CMK (cell line): ENCODE measurements around the gene CRB2.

Source experiments
- DNase-seq: peaks from one replicate; pipeline ENCODE4 v3.0.0-alpha.2; 2010; ENCODE audit warnings: low read depth

The CRB2 gene

DNA sequence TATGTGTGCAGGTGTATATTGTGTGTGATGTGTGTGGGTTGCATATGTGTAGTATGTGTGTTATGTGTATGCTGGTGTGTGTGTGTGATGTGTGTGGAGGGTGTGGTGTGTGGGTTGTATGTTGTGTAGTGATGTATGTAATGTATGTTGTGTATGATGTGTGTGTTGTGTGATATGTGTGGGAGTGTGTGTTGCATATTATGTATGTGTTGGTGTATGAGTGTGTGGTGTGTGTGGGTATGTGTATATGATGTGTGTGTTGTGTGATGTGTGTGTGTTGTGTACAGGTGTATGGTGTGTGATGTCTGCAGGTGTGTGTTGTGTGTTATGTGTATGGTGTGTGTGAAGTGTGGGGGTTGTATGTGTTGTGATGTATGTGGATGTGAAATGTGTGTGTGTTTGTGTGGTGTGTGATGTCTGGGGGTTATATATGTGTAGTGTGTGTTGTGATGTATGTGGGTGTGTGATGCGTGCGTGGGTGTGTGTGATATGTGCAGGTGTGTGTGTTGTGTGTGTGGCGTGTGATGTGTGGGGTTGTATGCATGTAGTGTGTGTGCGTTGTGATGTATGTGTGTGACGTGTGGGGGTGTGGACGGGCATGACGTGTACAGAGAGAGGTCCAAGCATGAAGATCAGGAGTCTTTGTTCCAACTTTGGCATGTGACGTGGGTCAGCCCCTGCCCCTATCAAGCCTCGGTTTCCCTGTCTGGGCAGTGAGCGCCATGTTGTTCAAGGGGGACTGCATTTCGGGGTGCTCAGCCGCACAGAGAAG, 8.5 kb upstream of the CRB2 start:
- DNase-seq, result no peak

DNA sequence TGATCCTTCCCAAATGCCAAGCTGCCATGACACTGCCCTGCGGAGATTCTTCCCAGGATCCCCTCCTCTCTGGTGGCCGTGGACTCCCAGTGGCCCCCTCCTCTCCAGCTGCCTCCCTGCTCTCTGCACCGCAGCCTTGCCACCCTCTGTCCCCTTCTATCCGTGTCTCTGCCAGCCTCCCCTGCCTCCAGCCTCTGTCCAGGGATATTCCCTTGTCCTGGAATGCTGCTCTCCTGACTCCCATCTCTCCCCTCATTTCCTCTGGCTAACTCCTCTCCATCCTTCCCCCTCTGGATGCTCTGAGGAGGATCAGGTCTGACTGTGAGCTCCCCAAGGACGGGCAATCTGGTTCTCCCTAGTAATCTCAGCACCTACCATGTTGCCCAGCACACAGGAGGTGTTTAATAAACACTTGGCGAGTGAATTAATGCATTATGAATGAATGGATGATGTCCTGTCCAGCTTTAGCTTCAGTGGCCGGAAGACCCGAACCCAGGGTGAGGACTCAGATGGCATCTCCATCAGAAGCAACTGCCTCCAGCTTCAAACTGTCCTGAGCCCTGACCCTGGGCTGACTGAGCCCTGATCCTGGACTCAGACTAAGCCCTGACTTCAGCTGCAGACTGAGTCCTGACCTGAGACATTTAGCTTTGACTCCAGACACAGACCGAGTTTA, 7.5 kb upstream of the CRB2 start:
- DNase-seq, result no peak

DNA sequence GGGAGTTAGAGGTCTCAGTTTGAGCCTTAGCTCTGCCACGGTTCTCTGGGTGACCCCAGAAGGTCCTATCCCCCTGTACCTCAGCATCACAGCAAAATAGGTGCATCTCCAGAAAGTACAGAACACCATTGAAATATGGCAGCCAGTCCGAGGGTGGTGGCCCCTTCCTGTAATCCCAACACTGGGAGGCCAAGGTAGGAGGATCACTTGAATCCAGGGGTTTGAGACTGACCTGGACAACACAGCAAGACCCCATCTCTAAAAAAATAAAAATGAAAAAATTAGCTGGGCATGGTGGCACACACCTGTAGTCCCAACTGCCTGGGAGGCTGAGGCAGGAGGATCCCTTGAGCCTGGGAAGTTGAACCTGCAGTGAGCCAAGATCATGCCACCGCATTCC, 7.0 kb upstream of the CRB2 start:
- no peak for DNase-seq

DNA sequence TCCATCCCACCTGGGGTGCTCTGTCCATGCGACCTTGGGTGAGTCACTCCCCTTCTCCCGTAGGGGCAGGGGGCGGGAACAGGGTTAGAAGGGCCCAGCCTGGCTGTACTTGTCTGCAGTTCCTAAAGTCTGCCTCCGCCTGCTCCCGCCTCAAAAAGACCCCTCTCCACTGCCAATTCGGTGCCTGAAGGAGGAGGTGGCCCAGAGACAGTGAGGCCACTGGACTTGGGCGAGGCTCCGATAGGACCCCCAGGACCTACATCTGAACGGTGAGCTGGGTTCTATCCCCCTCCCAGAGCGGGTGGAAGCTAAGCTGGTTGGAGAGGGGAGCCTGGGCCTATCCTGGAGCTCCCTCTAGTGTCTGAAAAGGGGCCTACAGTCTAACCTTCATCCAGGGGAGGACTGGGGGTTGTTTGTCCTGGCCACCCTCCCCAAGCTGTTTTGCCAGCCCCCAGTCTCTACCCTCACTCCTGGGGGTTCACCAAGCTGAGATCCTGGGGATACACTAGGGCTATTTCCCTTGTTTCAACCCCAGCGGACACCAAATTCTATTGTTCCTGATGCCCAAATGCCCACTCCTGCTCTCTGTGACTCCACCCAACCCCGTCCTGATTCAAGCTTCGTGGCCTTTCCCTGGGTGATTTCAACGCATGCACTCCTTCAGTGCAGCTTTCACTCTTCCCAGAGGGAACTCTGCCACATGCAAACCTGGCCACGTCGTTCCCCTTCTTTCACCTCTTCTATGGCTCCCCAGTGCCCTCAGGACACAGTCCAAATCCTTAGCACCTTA, 6.1 kb upstream of the CRB2 start:
- no peak for DNase-seq

DNA sequence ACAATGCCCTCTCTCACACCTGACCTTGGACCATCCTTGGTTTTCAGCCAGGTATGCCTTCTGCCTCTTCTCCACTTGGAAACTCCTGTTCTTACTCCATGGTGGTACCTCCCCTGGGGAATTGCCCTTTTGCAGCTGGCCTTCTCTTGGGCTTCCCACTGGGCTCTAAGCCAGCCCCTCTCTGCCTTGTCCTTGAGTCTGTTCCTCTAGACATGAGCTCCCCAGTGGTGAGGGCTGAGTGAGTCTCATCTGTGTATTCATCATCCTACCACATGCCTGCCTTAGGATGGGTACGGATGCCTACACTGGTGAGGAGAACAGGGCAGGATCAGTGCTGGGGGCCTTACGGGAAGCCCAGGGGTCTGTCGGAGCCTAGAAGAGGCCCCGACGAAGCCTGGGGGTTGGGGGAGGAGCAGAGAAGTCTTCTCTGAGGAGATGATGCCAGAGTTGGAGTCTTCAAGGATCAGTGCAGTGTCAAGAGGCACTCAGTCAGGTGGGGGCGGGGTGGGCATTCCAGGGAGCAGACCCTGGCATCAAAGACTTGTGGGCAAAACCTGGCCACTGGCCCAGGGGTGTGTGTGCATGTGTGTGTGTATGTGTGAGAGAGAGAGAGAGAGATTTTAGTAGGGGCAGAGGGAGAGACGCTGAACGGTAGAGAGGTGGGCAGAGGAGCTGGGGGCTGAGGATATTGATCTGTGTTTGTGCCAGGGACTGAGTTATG, 5.2 kb upstream of the CRB2 start:
- DNase-seq, result no peak

DNA sequence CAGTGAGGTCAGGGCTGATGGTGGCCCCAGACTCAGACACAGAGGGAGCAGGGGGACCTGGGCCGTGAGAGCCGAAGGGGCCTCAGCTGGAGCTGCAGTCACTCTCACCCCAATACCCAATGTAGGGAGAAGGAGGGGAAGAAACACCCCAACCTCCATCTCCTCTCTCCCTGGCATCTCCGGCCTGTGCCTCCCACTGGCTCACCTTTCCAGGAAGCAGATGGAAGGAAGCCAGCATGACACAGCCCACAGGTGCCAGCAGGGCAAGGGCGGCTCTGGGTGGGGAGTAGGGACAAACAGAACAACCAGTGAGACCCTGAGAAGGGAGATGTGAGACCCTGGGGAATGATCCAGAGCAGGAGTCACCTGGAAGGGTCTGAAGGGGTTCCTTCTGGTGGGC, 3.0 kb upstream of the CRB2 start:
- no peak for DNase-seq

DNA sequence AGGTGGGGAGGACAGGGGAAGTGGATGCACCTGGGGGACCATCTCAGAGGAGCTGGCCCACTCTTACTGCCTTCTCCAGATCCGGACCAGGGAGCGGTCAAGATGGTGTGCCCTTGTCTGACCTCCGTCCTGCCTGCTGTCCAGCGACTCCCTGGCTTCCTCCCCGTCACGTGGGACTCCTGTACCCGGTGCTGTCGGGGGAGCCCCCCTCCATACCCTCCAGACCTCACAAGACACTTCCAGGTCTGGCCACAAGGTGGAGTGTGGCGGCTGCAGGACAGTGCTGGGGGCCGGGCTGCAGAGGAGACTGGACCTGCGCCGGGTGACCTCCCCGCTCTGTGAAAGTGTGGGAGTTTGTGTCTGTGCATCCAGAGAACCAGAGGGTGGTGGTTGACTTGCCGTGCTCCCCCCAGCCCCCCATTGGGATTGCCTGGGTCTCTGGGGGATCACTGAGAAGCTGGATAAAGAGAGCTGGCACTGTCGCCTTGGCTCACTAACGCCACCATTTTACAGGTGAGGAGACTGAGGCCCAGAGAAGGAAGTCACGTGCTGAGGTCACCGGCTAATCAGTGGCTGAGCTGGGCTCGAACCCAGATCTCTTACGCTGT, 1.9 kb upstream of the CRB2 start:
- peak; percentile 63 for DNase-seq

DNA sequence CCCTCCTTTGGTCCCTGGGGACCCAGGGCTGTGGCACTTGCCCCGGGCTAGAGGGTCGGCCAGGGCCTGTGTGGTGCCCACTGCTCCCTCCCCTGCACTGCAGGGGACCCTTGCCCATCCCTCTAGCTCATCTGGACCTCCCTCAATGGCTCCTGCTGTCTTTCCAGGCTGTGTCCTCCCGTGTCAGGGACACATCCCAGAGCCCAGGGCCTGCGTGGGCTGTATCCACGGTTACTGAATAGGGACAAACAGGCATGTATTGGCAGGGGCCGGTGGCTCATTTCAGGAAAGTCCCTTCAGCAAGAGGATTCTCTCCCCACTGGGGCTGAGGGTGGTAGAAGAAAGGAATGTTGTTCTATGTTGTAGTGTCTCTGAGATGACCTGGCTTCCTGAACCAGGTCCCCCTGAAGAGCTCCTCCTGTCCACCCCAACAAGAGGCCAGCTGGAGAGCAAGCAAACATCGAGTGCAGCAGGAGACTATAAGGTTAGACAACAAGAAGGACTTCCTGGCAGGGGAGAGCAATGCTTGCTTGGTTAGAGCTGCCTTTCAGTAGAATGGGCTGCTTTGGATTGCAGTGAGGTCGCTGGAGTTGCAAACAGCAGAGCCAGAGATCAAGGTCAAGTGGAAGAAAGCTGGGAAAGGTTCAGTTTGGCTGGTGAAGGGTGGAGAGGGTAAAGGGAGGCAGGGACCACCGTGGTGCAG, 1.0 kb upstream of the CRB2 start:
- no peak for DNase-seq

DNA sequence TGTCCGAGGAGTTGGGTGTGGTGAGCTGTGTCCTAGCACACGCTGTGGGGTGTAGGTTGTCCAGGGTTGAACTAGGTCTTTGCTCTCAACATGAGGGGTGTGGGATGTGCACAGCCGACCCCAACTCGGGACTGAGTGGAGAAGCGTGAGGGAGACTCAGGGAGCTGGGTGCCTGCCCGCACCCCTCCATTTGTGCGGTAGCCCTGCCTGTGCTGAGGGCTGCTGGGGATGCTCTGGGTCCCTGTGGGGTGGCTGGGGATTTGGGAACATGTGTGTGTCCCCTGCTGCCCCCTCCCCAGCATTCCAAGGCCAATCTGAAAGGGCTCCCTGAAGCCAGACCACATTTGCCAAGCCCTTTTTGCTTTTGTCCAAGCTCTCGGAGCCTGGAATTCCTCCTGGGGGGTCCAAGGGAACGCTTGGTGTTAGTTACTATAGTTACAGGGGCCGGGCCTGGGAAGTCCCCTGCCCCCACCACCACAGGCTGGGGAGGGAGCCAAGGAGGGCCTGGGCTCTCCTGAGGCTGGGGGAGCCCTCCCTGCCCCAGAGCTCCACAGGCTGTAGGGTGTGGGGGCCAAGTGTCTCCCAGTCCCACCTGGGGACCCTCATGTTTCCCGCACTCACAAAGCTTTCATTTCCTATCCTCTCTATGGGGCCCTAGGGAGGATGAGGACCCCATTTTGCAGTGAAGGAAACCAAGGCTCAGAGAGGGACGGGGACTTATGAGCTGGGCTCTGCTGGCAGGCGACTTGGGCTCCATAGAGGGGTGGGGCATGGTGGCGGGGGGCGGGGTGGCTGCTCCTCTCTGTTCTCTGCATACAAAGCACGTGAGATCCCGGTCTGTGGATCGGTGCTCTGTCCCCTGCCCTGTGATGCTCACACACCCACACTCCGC, 1.1 kb downstream of the CRB2 start:
- DNase-seq, result no peak

DNA sequence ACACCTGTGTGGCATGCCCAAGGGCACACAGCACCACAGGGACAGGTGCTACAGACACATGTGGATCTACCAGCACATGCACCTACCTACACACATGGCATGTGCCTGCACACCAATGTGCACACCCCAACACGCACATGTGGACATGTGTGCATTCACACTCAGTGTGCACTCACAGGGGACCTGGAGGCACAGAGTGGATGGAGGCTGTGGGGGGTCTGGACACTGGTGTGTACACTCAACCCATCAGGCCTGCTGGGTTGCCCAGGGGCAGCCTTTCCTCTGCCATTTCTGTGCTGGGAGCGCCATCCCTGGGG, 1.7 kb downstream of the CRB2 start:
- DNase-seq, result no peak

DNA sequence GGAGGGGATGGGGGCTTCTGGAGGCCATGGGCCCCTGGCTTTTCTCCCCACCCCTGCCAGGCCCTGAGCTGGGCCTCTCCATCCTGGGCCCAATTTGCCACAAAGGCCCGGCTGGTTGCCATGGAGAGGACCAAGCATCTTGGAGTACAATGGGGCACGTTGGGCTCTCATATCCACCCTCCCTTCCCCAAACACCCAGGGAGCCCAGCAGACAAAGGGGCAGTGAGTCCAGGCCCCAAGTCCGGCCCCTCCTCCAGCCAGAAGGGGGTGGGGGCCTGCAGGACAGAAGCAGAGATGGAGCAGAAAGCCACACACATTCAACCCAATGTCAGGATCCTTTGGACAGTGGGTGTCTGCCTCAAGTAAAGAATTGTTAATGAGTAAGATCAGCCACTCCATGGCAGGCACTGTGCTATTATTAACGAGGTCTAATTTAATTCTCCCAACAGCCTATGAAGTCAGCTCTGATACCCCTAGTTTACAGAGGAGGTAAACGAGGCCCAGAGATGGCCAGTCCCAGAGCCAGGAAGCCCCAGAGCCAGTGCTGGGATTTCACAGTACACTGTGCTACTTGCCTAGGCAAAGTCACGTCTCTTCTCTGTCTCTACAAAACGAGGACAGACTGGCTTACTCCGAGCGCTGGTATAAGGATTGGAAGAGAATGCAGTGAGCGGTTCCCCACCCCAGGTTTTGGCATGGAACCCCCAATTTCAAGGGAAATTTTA, 2.3 kb downstream of the CRB2 start:
- DNase-seq, result no peak

DNA sequence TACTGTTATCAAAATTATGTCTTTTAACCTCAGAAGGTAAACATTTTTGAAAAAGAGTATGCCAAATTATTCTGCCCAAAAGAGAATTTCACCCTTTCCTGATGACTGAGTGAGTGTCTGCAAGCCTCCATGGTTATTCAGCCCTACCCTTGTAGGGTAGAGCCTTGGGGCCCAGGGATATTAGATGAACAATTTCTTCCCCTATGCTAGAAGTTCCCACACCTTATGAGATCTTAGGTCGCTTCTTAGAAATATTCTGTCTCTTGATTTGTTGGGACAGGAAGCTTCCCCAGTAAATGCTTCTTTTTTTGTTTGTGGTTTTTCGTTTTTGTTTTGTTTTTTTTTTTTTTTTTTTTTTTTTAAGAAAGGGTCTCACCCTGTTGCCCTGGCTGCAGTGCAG, 3.1 kb downstream of the CRB2 start:
- no peak for DNase-seq

DNA sequence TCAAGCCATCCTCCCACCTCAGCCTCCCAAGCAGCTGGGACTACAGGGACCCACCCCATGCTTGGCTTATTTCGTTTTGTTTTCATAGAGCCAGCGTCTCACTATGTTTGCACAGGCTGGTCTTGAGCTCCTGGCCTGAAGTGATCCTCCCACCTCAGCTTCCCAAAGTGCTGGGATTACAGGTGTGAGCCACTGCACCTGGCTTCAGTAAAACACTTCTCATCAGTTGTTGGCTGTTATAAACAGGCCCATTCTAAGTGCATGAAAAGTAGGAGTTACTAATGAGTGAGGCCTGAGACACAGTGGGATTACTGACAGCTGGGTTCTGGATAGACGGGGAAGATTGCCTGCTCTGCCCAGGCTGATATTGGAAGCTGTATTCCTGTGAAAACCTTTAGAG, 3.5 kb downstream of the CRB2 start:
- no peak for DNase-seq

DNA sequence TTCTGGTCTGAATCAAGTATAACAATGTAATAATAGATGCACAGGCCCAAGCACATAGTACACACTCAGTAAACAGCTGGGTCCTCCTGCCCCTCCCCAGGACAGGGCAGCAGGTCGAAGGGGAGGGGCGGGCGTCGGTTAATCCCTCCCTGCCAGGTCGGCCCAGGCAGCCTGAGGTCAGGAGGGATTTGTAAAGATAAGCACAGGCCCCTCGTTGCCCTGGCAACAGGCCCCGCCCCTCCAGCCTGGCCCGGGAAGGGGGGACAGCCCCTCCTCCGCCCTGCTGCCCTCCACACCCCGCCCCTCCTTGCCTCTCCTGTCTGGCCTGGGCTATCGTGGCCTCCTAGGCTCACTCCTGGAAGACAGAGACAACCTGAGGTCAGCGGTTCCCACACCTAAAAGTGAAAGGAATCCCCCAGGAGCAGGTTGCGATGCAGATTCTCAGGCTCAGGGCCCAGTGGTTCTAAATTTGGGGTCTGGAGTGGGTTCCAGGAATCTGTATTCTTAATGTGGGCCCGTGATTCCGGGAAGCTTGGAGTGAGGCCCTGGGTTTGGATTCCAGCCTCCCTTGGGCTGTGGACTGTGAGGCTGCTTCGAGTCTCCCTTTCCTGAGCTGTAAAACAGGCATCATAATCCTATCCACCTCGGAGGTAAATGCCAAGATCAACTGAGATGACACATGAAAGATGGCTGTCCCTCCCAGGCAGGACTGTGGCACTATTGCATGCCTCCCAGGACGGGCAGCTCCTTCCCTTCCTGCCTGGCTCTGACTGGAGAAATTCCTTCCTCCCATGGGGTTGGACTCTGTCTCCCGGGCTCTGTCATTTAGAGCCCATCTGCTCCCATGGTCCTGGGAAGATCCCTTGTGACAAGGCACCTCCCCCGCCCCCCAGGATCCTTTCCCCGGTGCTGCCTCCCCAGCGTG, 4.4 kb downstream of the CRB2 start:
- DNase-seq, result peak; percentile 86

DNA sequence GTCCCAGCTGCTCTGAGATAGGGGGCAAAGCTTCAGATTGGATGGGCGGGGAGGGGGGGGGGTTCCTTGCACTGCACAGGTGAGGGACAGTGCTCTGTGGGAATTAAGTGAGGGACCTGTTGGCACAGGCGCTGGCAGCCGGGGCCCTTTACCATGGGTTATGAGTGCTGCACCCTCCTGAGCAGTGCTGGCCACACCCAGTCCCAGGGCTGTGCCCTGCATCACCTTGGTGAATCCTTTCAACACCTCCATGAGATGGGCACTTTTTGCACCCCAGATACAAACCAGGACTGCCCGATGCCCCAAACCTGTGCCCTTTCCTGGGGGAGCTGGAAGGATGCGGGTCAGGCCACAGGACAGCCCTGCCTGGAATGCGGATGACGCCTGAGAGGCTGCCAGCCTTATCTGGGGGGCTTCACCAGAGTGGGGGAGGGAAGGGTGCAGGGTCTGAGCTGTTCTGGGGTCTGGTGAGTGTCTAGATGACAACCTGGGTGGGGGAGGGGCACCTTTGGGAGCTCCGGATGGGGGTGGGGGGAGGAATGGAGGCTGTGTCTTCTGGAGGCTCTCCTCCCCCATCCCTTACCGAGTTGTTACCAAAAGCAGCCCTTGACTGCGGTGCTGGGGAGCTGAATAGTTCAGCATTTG, 5.2 kb downstream of the CRB2 start:
- no peak for DNase-seq

DNA sequence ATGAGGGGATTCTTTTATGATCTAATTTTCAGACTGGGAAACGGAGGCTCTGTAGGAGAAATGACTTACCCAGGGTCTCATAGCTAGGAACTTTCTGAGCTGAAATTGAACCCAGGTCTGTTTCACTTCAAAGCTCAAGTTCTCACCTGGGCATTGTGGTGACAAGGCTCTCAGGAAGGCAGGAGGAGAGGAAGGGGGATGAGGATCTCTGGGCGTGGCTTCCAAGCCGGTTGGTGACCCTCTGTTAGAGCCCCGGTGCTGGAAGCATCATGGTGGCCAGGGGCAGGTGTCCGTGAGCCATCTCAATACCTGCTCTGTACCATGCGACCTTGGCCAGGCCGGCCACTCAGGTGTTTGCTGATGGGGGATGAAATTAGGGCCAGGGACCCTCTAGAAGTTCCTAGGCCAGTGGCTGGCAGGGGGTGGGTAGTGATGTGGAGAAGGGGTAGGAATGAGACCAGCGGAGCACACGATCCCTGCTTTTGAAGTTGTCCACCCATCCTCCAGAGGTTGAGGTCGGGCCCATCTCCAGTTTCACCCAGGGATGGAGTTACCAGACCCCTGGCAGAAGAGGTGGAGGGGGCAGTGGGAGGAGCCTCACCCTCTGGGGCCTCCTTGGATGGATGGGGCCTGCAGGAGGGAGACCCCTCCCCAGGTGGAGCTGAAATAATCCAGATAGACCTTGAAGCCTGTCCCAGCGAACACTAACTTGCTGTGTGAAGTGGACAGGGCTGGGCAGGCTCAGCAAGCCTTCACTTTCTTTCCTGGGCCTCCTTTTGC, 5.9 kb downstream of the CRB2 start:
- DNase-seq, result no peak

DNA sequence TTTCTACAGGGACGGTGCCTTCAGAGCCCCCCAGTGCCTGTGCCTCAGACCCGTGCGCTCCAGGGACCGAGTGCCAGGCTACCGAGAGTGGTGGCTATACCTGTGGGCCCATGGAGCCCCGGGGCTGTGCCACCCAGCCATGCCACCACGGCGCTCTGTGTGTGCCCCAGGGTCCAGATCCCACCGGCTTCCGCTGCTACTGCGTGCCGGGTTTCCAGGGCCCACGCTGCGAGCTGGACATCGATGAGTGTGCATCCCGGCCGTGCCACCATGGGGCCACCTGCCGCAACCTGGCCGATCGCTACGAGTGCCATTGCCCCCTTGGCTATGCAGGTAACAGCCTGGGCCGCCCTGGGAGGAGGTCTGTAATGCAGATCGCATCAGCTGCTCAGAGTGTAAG, 6.9 kb downstream of the CRB2 start:
- no peak for DNase-seq
